CD4-positive, alpha-beta T cell treated with Interleukin-10 for 1 hour (primary cell): ENCODE measurements around the gene KIF6.
"Not testable (repeated sequence)": the region's sequence is repeated elsewhere in the genome, so short reads cannot be mapped to it uniquely, and the experiment has no call there.

ENCODE experiments used
- DNase-seq: peaks from one replicate; pipeline ENCODE4 v3.0.0-alpha.2; 2020

KIF6 gene

GRCh38 chr6:39493174-39493573, 232.0 kb downstream of the KIF6 start:
- no peak for DNase-seq

GRCh38 chr6:39490108-39490507, 235.1 kb downstream of the KIF6 start:
- no peak for DNase-seq

GRCh38 chr6:39488255-39488879, 236.8 kb downstream of the KIF6 start:
- no peak for DNase-seq

- no peak for DNase-seq
Observed at GRCh38 chr6:39484276-39484675, 240.9 kb downstream of the KIF6 start.

- DNase-seq, result not testable (repeated sequence)
Observed at GRCh38 chr6:39479819-39480218, 245.4 kb downstream of the KIF6 start.

GRCh38 chr6:39476670-39477069, 248.5 kb downstream of the KIF6 start:
- no peak for DNase-seq

GRCh38 chr6:39476151-39476550, 249.1 kb downstream of the KIF6 start:
- no peak for DNase-seq

- DNase-seq, result no peak
Observed at GRCh38 chr6:39471954-39472659, 253.1 kb downstream of the KIF6 start.

GRCh38 chr6:39470506-39470905, 254.7 kb downstream of the KIF6 start:
- DNase-seq, result no peak

GRCh38 chr6:39468385-39468784, 256.8 kb downstream of the KIF6 start:
- DNase-seq, result no peak

GRCh38 chr6:39466631-39467030, 258.6 kb downstream of the KIF6 start:
- no peak for DNase-seq

GRCh38 chr6:39465539-39465938, 259.7 kb downstream of the KIF6 start:
- no peak for DNase-seq

- DNase-seq, result no peak
Observed at GRCh38 chr6:39464067-39464466, 261.1 kb downstream of the KIF6 start.

- no peak for DNase-seq
Observed at GRCh38 chr6:39453956-39454524, 271.2 kb downstream of the KIF6 start.

- DNase-seq, result no peak
Observed at GRCh38 chr6:39453241-39453640, 272.0 kb downstream of the KIF6 start.

GRCh38 chr6:39452306-39453145, 272.7 kb downstream of the KIF6 start:
- no peak for DNase-seq

- DNase-seq, result no peak
Observed at GRCh38 chr6:39451831-39452230, 273.4 kb downstream of the KIF6 start.

GRCh38 chr6:39449022-39449421, 276.2 kb downstream of the KIF6 start:
- DNase-seq, result no peak

- DNase-seq, result no peak
Observed at GRCh38 chr6:39446909-39447308, 278.3 kb downstream of the KIF6 start.

- DNase-seq, result no peak
Observed at GRCh38 chr6:39445667-39446066, 279.5 kb downstream of the KIF6 start.

GRCh38 chr6:39444479-39445019, 280.7 kb downstream of the KIF6 start:
- no peak for DNase-seq

GRCh38 chr6:39441986-39442385, 283.2 kb downstream of the KIF6 start:
- DNase-seq, result no peak

GRCh38 chr6:39441301-39441700, 283.9 kb downstream of the KIF6 start:
- no peak for DNase-seq
